ENCODE data around the gene PCDH9. TPM values are rescaled to one million over a fixed set of nuclear protein-coding genes. Genes with fewer than 3 reads are reported as not detected.

PCDH9 gene
- total RNA-seq, 1 donor from 2014 or later = 52.7 TPM

DNA sequence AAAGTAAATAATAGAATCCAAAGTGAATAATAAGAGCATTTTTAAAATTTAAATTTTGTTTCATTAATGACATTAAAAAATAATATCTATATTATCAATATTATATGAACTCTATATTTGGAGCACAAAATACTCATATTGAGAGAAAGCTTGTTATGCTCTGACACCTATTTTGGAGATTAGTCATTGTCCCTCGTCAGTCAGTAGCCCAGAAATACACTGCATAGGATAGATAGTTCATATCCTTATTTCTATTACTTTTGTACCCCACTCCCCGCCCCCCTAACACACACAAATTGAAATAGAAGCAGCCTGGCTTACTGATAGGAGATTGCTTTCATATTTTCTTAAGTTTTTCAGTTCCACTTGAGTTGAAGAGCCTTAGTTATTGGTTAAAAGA is 652.8 kb downstream of the PCDH9 start:
- DNase-seq (ENCODE audit: low spot score) = no peak

DNA sequence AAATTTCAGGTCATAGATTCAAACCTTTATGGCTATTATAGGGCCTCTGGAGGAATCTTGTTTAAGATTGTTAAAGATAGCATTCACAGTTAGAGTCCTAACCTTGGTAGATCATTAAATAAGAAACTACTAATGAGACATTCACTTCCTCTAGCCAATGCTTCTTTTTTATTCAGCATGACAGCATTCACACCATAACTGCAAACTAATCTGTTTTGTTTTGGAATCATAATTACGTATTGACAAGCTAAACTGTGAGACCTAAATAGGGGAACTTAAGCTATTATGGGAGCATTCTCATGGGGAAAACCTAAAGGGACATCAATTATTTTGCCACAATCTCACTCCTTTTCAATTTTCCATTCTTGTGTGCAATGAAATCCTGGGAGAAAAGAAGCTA is 653.8 kb downstream of the PCDH9 start:
- no peak for DNase-seq (ENCODE audit: low spot score)

DNA sequence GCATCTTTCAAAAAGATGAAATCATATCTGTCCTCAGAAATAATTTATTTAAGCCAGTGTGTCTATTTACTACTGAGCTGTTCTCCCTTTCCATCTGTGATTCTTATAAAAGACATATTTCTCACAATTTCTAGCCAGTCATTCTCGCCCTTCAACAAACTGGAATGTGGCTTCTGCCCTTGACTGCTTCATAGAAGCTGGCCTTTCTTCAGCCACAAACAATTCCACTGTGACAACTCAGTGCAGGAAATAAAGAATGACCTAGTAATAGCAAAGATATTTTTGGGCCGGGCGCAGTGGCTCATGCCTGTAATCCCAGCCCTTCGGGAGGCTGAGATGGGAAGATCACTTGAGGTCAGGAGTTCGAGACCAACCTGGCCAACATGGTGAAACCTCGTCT is 655.5 kb downstream of the PCDH9 start:
- DNase-seq (ENCODE audit: low spot score) = no peak

DNA sequence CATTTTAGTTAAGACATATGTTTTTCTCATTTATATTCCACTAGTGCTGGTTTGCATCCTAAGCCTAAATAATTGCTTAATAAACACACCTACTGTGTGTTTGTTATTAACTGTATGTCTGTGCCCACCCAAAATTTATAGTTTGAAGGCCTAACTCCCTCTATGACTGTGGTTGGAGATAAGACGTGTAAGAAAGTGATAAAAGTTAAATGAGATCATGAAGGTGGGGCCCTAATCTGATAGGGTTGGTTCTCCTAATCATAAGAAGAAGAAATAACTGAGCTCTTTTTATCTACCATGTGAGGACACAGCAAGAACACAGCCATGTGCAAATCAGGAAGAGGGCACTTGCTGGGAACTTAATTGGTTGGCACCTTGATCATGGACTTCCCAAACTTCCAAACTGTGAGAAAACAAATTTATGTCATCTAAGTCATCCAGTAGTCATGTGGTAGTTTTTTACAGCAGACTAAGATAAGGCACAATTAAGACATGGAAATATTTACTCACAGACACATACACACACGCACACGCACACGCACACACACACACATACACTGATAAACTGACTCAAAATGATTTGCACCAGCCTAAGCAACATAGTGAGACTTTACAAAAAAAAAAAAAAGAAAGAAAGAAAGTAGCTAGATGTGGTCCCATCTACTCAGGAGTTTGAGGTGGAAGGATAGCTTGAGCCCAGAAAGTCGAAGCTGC is 662.1 kb downstream of the PCDH9 start:
- DNase-seq (ENCODE audit: low spot score) = no peak

DNA sequence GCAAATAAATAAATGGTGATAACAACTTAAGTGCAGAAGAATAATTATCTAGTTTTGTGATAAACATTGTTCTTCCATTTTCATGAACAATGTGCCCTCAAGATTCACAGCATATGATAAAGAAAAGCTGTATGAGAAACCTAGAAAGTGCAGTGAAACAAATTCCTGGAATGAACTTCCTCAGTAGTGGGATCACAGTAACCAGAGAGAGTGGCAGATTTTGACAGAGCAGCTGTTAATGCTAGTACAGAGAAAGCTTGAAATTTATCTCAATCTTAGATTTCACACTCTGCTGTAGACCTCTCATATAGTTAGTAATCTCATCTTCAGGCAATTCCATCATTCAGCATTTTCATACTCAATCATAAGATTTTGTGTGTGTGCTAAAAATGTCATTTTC is 664.9 kb downstream of the PCDH9 start:
- DNase-seq (ENCODE audit: low spot score) = peak; percentile 17

DNA sequence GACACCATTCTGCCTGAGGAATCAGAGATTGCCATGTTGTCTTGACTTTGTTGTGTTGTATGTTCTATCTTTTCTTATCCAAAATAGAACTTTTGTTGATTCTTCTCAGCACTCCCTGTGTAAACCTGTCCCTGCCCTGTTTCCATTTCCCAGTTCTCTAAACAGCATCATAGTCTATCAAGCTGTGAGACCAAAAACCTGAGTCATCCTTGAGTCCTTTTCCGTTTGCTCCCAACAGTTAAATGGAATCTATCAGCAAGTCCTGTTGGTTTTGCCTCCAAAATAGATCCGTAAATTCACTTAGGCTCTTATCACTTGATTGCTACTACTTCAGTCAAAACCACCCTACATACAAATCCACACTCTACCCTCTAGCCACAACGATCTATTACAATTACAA is 667.1 kb downstream of the PCDH9 start:
- DNase-seq (ENCODE audit: low spot score) = no peak

DNA sequence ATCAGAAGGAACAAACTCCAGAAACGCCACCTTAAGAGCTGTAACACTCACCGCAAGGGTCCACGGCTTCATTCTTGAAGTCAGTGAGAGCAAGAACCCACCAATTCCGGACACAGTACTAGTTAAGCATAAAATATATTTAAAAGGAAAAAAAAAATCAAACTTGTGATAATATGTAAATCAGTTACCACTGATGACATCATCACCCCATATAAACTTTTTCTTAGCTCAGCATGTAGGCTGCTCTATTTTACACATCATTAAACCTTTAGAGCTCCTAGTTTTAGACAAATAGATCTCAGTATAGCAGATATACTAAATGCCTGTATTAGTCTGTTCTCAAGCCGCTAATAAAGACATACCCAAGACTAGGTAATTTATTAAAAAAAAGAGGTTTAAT is 668.1 kb downstream of the PCDH9 start:
- no peak for DNase-seq (ENCODE audit: low spot score)

DNA sequence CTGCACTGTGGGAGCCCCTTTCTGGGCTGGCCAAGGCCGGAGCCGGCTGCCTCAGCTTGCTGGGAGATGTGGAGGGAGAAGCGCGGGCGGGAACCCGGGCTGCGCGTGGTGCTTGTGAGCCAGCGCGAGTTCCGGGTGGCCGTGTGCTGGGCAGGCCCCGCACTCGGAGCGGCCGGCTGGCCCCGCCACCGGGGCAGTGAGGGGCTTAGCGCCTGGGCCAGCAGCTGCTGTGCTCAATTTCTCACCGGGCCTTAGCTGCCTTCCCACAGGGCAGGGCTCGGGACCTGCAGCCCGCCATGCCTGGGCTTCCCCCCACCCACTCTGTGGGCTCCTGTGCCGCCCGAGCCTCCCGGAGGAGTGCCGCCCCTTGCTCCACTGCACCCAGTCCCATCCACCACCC is 669.1 kb downstream of the PCDH9 start:
- DNase-seq (ENCODE audit: low spot score) = no peak

DNA sequence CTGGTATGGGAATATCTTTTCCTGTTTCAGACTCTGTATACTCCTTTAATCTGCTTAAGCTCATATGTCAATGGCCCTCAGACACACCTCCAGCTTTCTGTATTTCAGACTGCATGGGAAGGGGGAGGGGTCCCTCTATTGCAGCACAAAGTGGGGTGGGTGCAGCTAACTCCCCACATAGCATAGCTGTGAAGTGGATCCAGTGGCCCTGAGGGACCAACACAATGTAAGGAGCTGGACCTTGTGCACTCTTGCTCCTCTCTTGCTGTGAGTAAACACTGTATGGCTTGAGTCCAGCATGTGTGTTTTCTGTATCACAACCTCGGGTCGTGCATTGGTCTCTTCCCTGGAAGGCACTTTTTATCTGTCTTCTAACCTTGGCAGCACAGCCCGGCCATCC is 669.9 kb downstream of the PCDH9 start:
- no peak for DNase-seq (ENCODE audit: low spot score)

DNA sequence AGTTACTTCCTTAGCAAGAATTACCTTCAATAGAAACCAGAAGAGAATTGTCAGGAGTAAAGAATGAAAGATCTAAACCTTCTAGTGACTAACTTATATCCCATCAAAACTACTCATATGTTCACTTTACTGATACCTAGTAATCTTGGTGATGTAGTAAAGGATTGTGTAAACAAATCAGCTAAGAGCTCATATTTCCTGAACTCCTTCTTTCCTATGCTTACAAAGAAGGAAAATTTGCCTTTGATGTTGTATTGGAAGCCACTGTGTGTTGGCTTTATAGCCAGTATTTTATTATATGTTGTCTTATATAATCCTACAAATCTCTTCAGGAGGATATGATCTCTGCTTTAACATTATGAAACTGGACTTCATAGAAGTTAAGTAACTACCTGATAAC is 671.0 kb downstream of the PCDH9 start:
- DNase-seq (ENCODE audit: low spot score) = no peak

DNA sequence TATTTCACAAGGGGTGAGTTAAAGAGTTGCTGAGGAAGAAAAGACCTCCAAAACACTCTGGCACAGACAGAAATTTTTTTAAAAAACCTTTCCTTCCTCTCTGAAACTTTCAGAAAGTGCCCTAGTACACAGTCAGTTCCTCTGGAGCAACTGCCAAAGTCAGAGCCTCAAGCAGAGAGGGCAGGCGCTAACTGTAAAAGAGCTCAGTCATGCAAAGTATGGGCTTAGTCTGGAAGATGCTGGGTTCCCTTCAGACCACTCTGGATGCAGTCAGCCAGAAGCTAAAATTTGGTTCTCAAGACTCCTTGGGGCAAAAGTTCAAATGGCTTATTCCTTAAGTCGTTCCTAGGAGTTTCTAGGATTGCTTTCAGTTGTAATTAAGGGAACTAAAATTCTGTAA is 671.6 kb downstream of the PCDH9 start:
- peak; percentile 13 for DNase-seq (ENCODE audit: low spot score)

DNA sequence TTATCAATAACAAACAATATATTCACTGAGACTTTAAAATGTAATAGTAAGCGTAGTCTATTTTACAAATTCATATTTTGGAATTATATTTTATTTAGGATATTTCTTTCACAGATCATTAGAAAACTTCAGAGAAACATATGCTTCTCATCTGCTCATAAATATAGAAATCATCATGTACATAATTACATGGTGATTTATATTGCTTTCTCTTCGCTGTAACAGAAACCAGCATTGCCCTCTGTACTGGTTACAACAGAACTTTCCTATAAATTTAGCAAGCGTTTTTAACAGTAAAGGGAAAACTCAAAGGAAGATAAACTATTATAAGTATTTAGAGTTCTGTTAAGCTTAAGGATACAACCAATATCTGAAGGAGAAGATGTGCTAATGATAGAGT is 672.8 kb downstream of the PCDH9 start:
- DNase-seq (ENCODE audit: low spot score) = no peak

DNA sequence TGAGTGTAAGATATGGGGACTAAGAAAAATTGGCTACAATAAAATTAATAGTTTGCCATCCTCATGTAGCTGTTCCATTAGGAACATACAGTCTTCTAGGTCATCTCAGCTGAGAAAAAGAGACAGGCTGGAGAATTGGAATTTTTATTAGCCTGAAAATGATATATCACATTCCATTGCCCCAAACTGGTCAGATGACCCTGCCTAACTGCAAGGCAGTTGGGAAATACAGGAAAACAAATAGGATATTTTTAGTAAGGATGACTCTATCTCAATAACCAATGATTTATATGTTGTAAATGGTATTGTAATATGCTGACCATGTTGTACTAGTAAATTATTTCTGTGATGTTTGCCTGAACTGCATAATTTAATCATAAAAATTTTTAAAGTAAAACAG is 673.8 kb downstream of the PCDH9 start:
- no peak for DNase-seq (ENCODE audit: low spot score)

DNA sequence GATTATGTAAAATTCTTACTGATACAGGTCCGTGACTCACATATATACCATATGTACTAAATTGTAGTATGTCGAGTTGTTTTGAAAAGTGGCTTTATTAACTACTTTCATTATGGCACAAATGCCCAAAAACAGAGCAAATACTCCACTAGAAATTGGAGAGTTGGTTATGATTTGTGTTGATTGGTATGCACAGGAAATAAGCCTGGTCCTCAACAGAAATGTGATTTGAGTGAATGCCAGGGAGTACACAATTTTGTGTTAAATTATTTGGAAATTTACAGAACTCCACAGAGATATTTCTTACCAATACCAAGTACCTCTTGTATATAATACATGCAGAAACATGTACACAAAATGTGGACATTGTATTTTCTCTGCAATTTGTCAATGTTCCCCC is 676.7 kb downstream of the PCDH9 start:
- DNase-seq (ENCODE audit: low spot score) = no peak

DNA sequence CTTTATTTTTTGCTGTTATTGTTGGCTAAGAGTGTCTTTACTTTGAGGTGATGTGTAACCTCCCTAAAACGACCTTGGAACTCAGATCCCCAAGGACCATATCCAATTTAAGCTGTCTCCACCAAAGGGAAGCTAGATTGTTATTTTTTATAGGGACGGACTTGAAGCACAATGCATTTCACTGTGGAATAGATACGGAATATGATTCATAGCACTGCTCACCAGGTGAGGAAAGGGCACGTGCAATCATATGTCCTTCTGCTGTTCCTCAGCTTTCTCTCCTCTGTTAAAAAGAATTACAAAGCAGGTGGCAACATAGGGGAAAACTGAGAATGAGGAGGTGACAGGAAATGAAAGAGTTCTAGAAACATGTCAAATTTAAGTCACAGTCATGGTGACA is 679.0 kb downstream of the PCDH9 start:
- DNase-seq (ENCODE audit: low spot score) = no peak

DNA sequence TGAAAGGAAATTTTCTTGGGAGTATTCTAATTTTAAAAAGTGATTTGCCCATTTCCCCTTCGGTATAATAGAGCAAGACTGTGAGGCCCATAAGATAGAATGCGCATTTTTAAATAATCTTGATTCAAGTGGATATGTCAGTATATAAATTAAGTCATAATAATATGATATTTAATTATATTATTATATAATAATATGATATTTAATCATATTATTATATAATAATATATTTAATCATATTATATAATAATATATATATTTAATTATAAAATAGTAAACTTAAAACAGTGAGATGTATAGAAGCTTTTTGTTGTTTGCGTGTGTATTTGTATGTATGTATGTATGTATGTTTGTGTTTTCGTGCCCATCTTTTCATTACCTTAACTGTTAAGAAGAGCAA is 682.5 kb downstream of the PCDH9 start:
- DNase-seq (ENCODE audit: low spot score) = no peak

DNA sequence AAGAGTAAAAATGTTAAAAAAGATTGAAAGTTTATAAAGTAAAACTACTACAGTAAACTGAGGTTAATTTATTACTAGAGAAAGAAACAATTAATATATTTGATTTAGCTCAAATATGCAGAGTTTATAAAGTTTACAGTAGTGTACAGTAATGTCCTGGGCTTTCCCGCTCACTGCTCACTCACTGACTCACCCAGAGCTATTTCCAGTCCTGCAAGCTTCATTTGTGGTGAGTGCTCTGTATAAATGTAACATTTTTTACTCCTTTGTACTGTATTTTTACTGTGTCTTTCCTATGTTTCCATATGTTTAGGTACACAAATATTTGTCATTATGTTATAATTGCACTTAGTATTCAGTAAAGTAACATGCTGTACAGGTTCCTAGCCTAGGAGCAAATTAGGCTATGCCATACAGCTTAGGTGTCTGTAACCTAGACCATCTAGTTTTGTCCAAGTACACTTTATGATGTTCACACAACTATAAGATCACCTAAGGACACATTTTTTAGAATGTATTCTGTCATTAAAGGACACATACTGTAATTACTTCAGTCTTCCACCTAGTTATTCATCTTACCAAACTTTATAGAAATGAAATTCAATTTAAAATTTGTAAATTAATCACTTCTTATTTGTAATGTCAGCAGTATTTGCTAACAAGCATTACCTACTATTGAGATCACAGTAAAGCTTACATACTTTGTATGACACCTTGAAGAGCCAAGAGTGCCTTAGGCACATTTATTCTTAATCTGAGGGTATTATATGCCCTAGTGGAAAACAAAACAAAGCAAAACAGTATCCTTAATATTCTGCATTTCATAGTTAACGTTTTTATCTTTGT is 683.4 kb downstream of the PCDH9 start:
- DNase-seq (ENCODE audit: low spot score) = no peak

DNA sequence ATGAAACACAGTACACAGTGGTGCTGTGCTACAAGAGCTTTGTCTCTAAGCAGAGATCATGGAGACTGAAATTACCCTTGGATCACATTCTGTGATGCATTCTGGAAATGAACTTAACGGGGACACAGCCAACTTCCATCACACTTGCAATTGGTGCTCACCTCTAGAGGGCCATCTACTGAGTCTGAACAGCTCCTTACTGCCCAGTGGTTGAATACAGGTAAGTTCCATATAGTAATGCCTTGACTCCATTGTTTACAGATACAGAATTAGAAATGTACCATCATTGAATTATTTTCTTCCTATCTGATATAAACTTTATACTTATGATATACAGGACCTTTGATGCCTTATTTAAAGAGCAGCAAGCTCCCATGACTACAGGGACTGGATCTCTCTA is 686.4 kb downstream of the PCDH9 start:
- no peak for DNase-seq (ENCODE audit: low spot score)

DNA sequence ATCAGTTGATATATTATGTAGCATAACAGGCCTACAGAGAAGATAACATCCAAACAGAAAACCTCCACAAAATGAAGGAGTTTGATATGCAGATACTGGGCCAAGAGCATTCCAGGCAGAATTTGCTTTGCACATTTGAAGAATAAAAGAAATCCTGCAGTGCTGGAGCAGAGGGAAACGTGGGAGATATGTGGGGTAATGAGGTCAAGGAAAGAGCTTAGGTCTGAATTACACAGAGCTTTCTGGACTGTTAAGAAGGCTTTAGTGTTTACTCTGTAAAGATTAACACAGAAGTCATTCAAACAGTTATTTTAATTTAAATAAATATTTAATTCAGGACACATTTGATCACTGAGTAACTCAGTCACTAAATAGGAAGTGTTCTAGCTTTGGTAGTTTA is 692.7 kb downstream of the PCDH9 start:
- no peak for DNase-seq (ENCODE audit: low spot score)

DNA sequence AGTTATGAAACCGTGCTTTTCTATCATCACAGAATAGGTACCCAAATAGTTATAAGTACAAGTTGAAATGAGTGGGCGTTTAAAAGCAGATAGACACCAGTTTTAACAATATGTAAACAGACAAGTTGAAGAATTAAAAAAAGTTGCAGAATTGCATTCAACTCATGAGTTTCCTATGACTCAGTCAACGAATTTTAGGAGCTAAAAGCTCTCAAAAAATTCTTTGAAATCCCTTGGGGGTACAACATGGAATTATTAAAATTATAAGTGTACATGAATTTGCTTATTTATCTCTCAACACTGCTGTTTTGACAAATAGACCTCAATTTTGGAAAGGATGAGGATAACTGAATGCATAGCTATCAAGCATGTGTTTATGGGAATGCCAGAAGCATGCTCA is 693.4 kb downstream of the PCDH9 start:
- no peak for DNase-seq (ENCODE audit: low spot score)

DNA sequence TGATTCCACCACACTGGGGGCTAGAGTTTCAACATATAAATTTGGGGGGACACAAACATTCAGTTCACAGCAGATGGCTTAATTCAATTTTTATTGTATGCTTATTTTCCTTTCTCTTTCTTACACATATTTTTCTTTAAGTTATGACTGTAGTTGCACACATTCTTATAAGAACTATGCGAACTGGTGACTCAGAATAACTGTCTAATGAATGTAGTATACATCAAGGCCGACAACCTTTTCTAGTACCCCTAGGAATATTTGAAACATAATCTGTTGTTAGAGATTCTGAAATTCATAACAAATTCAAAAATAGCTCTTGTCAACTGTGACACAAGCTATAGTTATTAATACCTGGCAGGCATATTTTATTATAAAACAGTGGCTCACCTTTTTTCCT is 695.6 kb downstream of the PCDH9 start:
- no peak for DNase-seq (ENCODE audit: low spot score)

DNA sequence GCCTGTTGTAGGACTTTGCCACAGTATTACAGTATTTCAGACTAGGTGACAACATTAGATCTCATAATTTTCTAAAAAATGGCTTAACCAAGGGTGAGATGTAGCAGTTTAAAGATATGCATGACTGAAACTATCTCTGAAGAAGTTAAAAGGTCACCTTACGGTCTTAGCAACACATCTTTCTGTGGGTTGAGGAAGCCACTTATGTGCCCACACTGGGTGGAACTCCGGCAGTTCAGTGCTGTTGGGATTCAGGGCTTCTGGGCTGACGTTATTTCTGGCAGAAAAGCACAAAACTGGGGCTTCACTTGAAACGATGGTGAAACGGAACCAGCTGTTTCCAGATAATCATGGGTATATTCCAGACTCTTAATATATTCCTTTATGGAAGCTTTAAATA is 697.3 kb downstream of the PCDH9 start:
- no peak for DNase-seq (ENCODE audit: low spot score)

DNA sequence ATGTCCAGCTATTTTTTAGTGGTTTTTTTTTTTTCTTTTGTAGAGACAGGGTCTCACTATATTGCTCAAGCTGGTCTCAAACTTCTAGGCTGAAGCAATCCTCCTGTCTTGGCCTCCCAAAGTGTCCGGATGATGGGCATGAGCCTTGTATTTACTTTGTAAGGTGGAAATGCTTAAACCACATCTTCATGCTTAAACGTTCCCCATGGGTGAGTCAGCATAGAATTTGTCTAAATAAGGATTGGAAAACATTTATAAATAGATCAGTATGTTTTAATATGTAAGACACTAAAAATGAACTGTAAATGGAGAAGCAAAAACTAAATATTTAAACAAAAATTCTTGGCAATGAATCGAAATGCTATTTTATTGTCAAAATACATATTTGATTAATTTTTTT is 698.0 kb downstream of the PCDH9 start:
- DNase-seq (ENCODE audit: low spot score) = no peak

Measured in umbilical cord (tissue), 2 donors.